ENCODE data around the gene DCLK3. TPM values are rescaled to one million over a fixed set of nuclear protein-coding genes. Genes with fewer than 3 reads are reported as not detected.

The DCLK3 gene
- total RNA-seq, 2 donors from 2014 or later = 2.1 to 3.9 TPM

- Histone ChIP-seq H3K27me3 (ENCODE audit: control insufficient read depth, insufficient read depth, low read length, poor library complexity, severe bottlenecking) (peaks cover 23% of the 10 kb centered on the region), H3K36me3 (ENCODE audit: control insufficient read depth, insufficient read depth, low read length) (no peaks in the 10 kb centered on the region), H3K9ac (ENCODE audit: extremely low read depth, low read length, poor library complexity, severe bottlenecking) (no peak overlapping the region), H3K9me3 (ENCODE audit: control insufficient read depth, low read length) (no peaks in the 10 kb centered on the region), H3K4me1 (ENCODE audit: control insufficient read depth, insufficient read depth, low read length) (peaks cover 1% of the 10 kb centered on the region), H3K27ac (ENCODE audit: low read depth, low read length) (no peak overlapping the region), H3K4me3 (ENCODE audit: low read length) (peak overlapping the region; percentile 64)
- WGBS, 2 experiments (ENCODE audit: insufficient coverage in 1 of 2, insufficient read length in 1 of 2) = 62% methylated on average over 5 to 10 of the region's 10 CpGs
- peak overlapping the region; percentile 61 for H3K4me3 Mint-ChIP-seq
- TF ChIP-seq CTCF (conservative IDR thresholded peaks at IDR 0.05) = no peak
- DNase-seq = no peak
- H3K9me3 Mint-ChIP-seq = no peaks in the 10 kb centered on the region
- peaks cover 59% of the 10 kb centered on the region for H3K27me3 Mint-ChIP-seq (ENCODE audit: insufficient read depth)
- H3K4me1 Mint-ChIP-seq = peaks cover 37% of the 10 kb centered on the region
- no peak overlapping the region for H3K27ac Mint-ChIP-seq
- H3K36me3 Mint-ChIP-seq (ENCODE audit: low read depth) = no peaks in the 10 kb centered on the region
Observed at GRCh38 chr3:36764704-36765038, 318 bp upstream of the DCLK3 start.

DNA sequence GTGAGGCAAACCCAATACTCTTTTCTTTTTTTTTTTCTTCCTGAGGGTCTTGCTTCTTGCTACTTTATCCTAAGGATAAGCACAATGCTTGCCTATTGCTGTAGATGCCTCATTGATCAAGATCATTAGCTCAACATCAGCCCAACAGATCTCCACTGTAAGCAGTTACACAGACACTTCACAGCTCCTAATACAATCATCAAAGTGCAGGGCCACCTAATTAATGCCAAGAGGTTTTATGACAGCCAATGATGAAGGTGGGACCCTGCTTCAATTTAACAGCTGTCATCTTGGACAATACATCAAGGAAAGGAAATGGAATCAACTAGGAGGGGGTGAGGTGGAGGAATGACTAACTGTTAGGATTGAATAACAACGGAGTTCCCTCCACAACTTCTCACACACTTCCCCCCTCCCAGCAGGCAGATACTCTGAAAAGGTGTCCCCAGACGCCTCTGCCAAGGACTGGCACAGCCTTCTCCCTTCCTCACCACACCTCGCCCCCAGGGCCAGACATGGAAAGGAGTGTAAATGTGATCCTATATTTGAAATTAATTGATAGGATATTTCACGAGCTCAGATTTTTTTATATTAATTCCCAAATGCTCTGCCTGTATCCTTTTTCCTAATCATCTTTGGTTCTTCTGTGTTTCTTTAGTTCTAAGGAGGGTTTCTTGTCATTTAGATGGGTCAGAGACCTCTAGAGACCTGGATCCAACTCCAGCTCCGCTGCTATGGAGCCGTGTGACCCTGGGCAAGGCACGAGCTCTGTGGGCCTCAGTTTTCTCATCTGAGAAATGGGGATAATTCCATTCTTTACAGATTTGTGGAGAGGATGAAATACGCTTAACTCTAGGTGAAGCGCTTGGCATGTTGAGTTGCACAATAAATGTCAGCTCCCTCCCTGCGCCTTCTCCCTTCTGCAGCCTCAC, 1.2 kb downstream of the DCLK3 start:
- Mint-ChIP-seq H3K27me3 (ENCODE audit: insufficient read depth) (peaks cover 59% of the 10 kb centered on the region), H3K36me3 (ENCODE audit: low read depth) (no peaks in the 10 kb centered on the region), H3K27ac (no peak overlapping the region), H3K4me1 (peaks cover 24% of the 10 kb centered on the region), H3K9me3 (no peaks in the 10 kb centered on the region), H3K4me3 (peak overlapping the region; percentile 61)
- no peak for TF ChIP-seq CTCF (conservative IDR thresholded peaks at IDR 0.05)
- H3K9ac ChIP-seq (ENCODE audit: extremely low read depth, low read length, poor library complexity, severe bottlenecking) = no peak overlapping the region
- no peaks in the 10 kb centered on the region for H3K9me3 ChIP-seq (ENCODE audit: control insufficient read depth, low read length)
- 73 to 90% methylated on average over 5 to 10 of the region's 10 CpGs for WGBS, 2 experiments (ENCODE audit: insufficient coverage in 1 of 2, insufficient read length in 1 of 2)
- no peak overlapping the region for H3K27ac ChIP-seq (ENCODE audit: low read depth, low read length)
- peaks cover 23% of the 10 kb centered on the region for H3K27me3 ChIP-seq (ENCODE audit: control insufficient read depth, insufficient read depth, low read length, poor library complexity, severe bottlenecking)
- no peaks in the 10 kb centered on the region for H3K4me1 ChIP-seq (ENCODE audit: control insufficient read depth, insufficient read depth, low read length)
- DNase-seq = peak; percentile 77
- H3K36me3 ChIP-seq (ENCODE audit: control insufficient read depth, insufficient read depth, low read length) = no peaks in the 10 kb centered on the region
- H3K4me3 ChIP-seq (ENCODE audit: low read length) = peak overlapping the region; percentile 70

GRCh38 chr3:36761779-36762178, 2.6 kb downstream of the DCLK3 start:
- Mint-ChIP-seq H3K36me3 (ENCODE audit: low read depth) (no peaks in the 10 kb centered on the region), H3K27me3 (ENCODE audit: insufficient read depth) (peaks cover 50% of the 10 kb centered on the region), H3K4me3 (no peak overlapping the region), H3K4me1 (peaks cover 11% of the 10 kb centered on the region), H3K27ac (no peak overlapping the region), H3K9me3 (no peaks in the 10 kb centered on the region)
- H3K27me3 ChIP-seq (ENCODE audit: control insufficient read depth, insufficient read depth, low read length, poor library complexity, severe bottlenecking) = peaks cover 23% of the 10 kb centered on the region
- H3K9ac ChIP-seq (ENCODE audit: extremely low read depth, low read length, poor library complexity, severe bottlenecking) = no peak overlapping the region
- no peak for DNase-seq
- no peaks in the 10 kb centered on the region for H3K36me3 ChIP-seq (ENCODE audit: control insufficient read depth, insufficient read depth, low read length)
- no peak overlapping the region for H3K27ac ChIP-seq (ENCODE audit: low read depth, low read length)
- H3K9me3 ChIP-seq (ENCODE audit: control insufficient read depth, low read length) = no peaks in the 10 kb centered on the region
- WGBS, 2 experiments (ENCODE audit: insufficient coverage in 1 of 2, insufficient read length in 1 of 2) = 87 to 91% methylated on average over 2 to 3 of the region's 3 CpGs
- no peak overlapping the region for H3K4me3 ChIP-seq (ENCODE audit: low read length)
- no peaks in the 10 kb centered on the region for H3K4me1 ChIP-seq (ENCODE audit: control insufficient read depth, insufficient read depth, low read length)
- TF ChIP-seq CTCF (conservative IDR thresholded peaks at IDR 0.05) = no peak

Data from endodermal cell (in vitro differentiated cells).